ENCODE results near the gene AMDHD1.

Gene AMDHD1

DNA sequence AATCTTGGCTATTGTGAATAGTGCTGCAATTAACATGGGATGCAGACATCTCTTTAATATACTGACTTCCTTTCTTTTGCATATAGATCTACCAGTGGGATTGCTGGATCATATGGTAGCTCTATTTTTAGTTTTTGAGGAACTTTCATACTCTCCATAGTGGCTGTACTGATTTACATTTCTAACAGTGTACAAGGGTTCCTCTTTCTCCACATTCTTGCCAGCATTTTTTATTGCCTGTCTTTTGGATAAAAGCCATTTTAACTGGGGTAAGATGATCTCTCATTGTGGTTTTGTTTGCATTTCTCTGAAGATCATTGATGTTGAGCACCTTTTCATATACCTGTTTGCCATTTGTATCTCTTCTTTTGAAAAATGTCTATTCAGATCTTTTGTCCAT, 8.4 kb downstream of the AMDHD1 start:
- DNase-seq (ENCODE audit: extremely low read depth, low read depth): no peak
- TF ChIP-seq, protein P1, sequence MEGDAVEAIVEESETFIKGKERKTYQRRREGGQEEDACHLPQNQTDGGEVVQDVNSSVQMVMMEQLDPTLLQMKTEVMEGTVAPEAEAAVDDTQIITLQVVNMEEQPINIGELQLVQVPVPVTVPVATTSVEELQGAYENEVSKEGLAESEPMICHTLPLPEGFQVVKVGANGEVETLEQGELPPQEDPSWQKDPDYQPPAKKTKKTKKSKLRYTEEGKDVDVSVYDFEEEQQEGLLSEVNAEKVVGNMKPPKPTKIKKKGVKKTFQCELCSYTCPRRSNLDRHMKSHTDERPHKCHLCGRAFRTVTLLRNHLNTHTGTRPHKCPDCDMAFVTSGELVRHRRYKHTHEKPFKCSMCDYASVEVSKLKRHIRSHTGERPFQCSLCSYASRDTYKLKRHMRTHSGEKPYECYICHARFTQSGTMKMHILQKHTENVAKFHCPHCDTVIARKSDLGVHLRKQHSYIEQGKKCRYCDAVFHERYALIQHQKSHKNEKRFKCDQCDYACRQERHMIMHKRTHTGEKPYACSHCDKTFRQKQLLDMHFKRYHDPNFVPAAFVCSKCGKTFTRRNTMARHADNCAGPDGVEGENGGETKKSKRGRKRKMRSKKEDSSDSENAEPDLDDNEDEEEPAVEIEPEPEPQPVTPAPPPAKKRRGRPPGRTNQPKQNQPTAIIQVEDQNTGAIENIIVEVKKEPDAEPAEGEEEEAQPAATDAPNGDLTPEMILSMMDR (IDR thresholded peaks at IDR 0.05; ENCODE audit: low read depth, low read length): no peak

DNA sequence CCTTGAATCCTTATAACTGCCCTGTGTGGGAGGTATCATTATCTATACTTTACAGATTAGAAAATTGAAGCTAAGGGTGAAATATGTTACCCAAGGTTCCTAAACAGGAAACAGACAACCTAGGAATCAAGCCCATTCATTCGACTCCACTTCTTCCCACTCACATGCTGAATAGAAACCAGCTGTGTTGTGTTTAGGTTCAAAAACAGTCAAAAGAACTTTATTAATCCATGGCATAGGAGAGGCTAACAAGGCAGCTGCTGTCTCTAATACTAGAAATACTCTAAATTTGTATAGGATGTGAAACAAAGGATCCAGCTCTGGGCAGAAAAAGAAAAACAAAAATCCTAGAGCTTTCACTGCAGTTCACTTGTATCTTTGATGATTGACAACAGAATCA, 9.9 kb downstream of the AMDHD1 start:
- TF ChIP-seq, protein P1 (IDR thresholded peaks at IDR 0.05; ENCODE audit: low read depth, low read length): no peak
- no peak for DNase-seq (ENCODE audit: extremely low read depth, low read depth)

- TF ChIP-seq, protein P1 (IDR thresholded peaks at IDR 0.05; ENCODE audit: low read depth, low read length): no peak
Observed at GRCh38 chr12:95955549-95956159, 12.5 kb downstream of the AMDHD1 start.

GRCh38 chr12:95956557-95957145, 13.5 kb downstream of the AMDHD1 start:
- TF ChIP-seq, protein P1 (IDR thresholded peaks at IDR 0.05; ENCODE audit: low read depth, low read length): no peak
- DNase-seq (ENCODE audit: extremely low read depth, low read depth): no peak

More at GRCh38 chr12:95955549-95956159, 12.5 kb downstream of the AMDHD1 start:
- DNase-seq (ENCODE audit: extremely low read depth, low read depth): no peak

- DNase-seq (ENCODE audit: extremely low read depth, low read depth): no peak
- TF ChIP-seq, protein P1 (IDR thresholded peaks at IDR 0.05; ENCODE audit: low read depth, low read length): peak; percentile 24
Observed at GRCh38 chr12:95959107-95959506, 16.0 kb downstream of the AMDHD1 start.

- TF ChIP-seq, protein P1 (IDR thresholded peaks at IDR 0.05; ENCODE audit: low read depth, low read length): no peak
- DNase-seq (ENCODE audit: extremely low read depth, low read depth): no peak
Observed at GRCh38 chr12:95960241-95960640, 17.1 kb downstream of the AMDHD1 start.

DNA sequence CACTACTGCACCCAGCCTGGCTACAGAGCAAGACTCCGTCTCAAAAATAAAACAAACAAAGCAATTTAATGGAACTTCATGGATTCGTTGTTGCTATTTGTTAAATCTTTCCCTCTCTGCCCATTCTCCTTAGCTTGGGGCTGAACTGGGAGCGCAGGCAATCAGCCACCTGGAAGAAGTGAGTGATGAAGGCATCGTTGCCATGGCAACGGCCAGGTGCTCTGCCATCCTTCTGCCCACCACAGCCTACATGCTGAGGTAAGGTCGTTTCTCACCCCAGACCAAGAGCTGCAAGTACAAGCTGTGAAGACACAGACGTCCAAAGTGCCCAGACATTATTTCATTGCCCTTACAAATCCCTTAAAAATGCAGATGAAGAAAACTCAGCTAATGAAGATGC, 19.1 kb downstream of the AMDHD1 start:
- DNase-seq (ENCODE audit: extremely low read depth, low read depth): no peak
- TF ChIP-seq, protein P1 (IDR thresholded peaks at IDR 0.05; ENCODE audit: low read depth, low read length): no peak
